IMR-90 (cell line): Measurements from ENCODE around the gene SLC25A3. TPM values are rescaled to one million over a fixed set of nuclear protein-coding genes. Genes with fewer than 3 reads are reported as not detected.
"Not testable (repeated sequence)": the region's sequence is repeated elsewhere in the genome, so short reads cannot be mapped to it uniquely, and the experiment has no call there.

Source experiments
- ATAC-seq: fragments of 200-7000 bp; cut with Tn5 transposase; 2 replicates; pipeline ENCODE4 v1.9.1; 2020; ENCODE audit warnings: low read depth, mild to moderate bottlenecking, moderate library complexity
- BruUV-seq: library from RNA; stranded (reverse); fragments of 400-500 nt; replicated peaks from 2 replicates; lab custom pipeline; 2021; lab: Mats Ljungman, UMichigan
- CTCF ChIA-PET: fragments of 300-600 bp; formaldehyde crosslinking; extraction: SDS; loops from one replicate; lab custom pipeline; 2021; ENCODE audit warnings: antibody characterized with exemption; lab: Yijun Ruan, JAX
- POLR2A ChIA-PET: fragments of 300-600 bp; sonication (Branson Sonifier 250); formaldehyde crosslinking; loops from one replicate; lab custom pipeline; 2022; ENCODE audit warnings: antibody characterized with exemption; ENCODE audit not compliant: unreplicated experiment; lab: Charles Lee
- DNase-seq: peaks from one replicate; pipeline ENCODE4 v3.0.0; 2013
- H2AFZ ChIP-seq: replicated peaks from 2 replicates; pipeline ENCODE3; 2013; ENCODE audit warnings: low read length, mild to moderate bottlenecking; ENCODE audit not compliant: poor library complexity
- H2AK5ac ChIP-seq: 2 replicates; pipeline ENCODE4 v1.6.1; 2013; ENCODE audit warnings: low read depth, low read length, inconsistent platforms
- H2AK9ac ChIP-seq: replicated peaks from 2 replicates; pipeline ENCODE3; 2013; ENCODE audit warnings: mild to moderate bottlenecking, low read depth, low read length, moderate library complexity; ENCODE audit not compliant: poor library complexity
- H2BK120ac ChIP-seq: 2 replicates; pipeline ENCODE4 v1.6.1; 2013; ENCODE audit warnings: low read depth, low read length, inconsistent platforms
- H2BK15ac ChIP-seq: 3 replicates; pipeline ENCODE4 v1.6.1; 2013; ENCODE audit warnings: low read depth, low read length, inconsistent platforms
- H2BK20ac ChIP-seq: 2 replicates; pipeline ENCODE4 v1.6.1; 2013; ENCODE audit warnings: low read depth, mild to moderate bottlenecking, inconsistent platforms, low read length, moderate library complexity
- H2BK5ac ChIP-seq: 2 replicates; pipeline ENCODE4 v1.6.1; 2013; ENCODE audit warnings: mild to moderate bottlenecking, low read depth, low read length, inconsistent platforms; ENCODE audit not compliant: poor library complexity, severe bottlenecking
- H3K14ac ChIP-seq: replicated peaks from 2 replicates; pipeline ENCODE4 v1.6.1; 2013; ENCODE audit warnings: low read depth, low read length, inconsistent platforms
- H3K18ac ChIP-seq: 2 replicates; pipeline ENCODE4 v1.6.1; 2013; ENCODE audit warnings: low read depth, low read length, control low read depth
- H3K23ac ChIP-seq: 2 replicates; pipeline ENCODE4 v1.6.1; 2013; ENCODE audit warnings: low read depth, low read length, inconsistent platforms
- H3K27ac ChIP-seq: 2 replicates; pipeline ENCODE4 v1.5.1; 2013; ENCODE audit warnings: mild to moderate bottlenecking, control low read depth, low read length; ENCODE audit not compliant: insufficient read depth
- H3K27me3 ChIP-seq: 2 replicates; pipeline ENCODE4 v1.6.1; 2013; ENCODE audit warnings: low read length; ENCODE audit not compliant: control insufficient read depth, insufficient read depth
- H3K36me3 ChIP-seq: 2 replicates; pipeline ENCODE4 v1.6.1; 2013; ENCODE audit warnings: low read length, mixed read lengths; ENCODE audit not compliant: control insufficient read depth, insufficient read depth
- H3K4ac ChIP-seq: 2 replicates; pipeline ENCODE4 v1.6.1; 2013; ENCODE audit warnings: low read depth, low read length, inconsistent platforms
- H3K4me1 ChIP-seq: 2 replicates; pipeline ENCODE4 v1.6.1; 2013; ENCODE audit warnings: low read length, mixed read lengths; ENCODE audit not compliant: control insufficient read depth, insufficient read depth
- H3K4me2 ChIP-seq: 2 replicates; pipeline ENCODE4 v1.6.1; 2013; ENCODE audit warnings: low read depth, mild to moderate bottlenecking, control low read depth, low read length, moderate library complexity
- H3K4me3 ChIP-seq: 2 replicates; pipeline ENCODE4 v1.5.1; 2013; ENCODE audit warnings: low read depth, mild to moderate bottlenecking, control low read depth, low read length, moderate library complexity; ENCODE audit not compliant: insufficient read depth
- H3K56ac ChIP-seq: 2 replicates; pipeline ENCODE4 v1.6.1; 2013; ENCODE audit warnings: low read length, inconsistent platforms; ENCODE audit not compliant: insufficient read depth; ENCODE audit errors: extremely low read depth
- H3K79me1 ChIP-seq, 2 experiments: 2 replicates each; pipeline ENCODE4 v1.6.1; 2013; ENCODE audit warnings: low read length in 2 of 2, inconsistent platforms in 1 of 2, low read depth in 1 of 2
- H3K9ac ChIP-seq: 2 replicates; pipeline ENCODE4 v1.6.1; 2013; ENCODE audit warnings: low read depth, low read length, control low read depth
- H3K9me1 ChIP-seq: 2 replicates; pipeline ENCODE4 v1.6.1; 2013; ENCODE audit warnings: low read length, inconsistent platforms; ENCODE audit not compliant: insufficient read depth
- H3K9me3 ChIP-seq: 2 replicates; pipeline ENCODE4 v1.6.1; 2013; ENCODE audit warnings: low read length; ENCODE audit not compliant: control insufficient read depth, insufficient read depth
- H4K20me1 ChIP-seq: 2 replicates; pipeline ENCODE4 v1.6.1; 2013; ENCODE audit warnings: low read length, inconsistent platforms; ENCODE audit not compliant: insufficient read depth
- H4K5ac ChIP-seq: 2 replicates; pipeline ENCODE4 v1.6.1; 2013; ENCODE audit warnings: mild to moderate bottlenecking, low read depth, low read length, control low read depth
- H4K8ac ChIP-seq, 2 experiments: 2 replicates each; pipeline ENCODE4 v1.6.1; 2013; ENCODE audit warnings: low read depth in 2 of 2, low read length in 2 of 2, control low read depth in 1 of 2, inconsistent platforms in 1 of 2
- H4K91ac ChIP-seq: 2 replicates; pipeline ENCODE4 v1.6.1; 2013; ENCODE audit warnings: low read depth, low read length, inconsistent platforms; ENCODE audit not compliant: insufficient read depth
- WGBS, 2 experiments: methylation state at CpG; one replicate each; pipeline versions ENCODE4 v1.1.5 to v1.1.7; 2013; ENCODE audit warnings: missing lambda C conversion rate in 2 of 2; ENCODE audit not compliant: insufficient read length in 1 of 2; ENCODE audit errors: extremely low coverage in 2 of 2; 5-methylcytosine and 5-hydroxymethylcytosine counted together
- dilution Hi-C: fragments of 300-500 bp; cut with HindIII; formaldehyde crosslinking; loops from one replicate; pipeline ENCODE4 v1.14.3; 2018; ENCODE audit warnings: low sequenced_read_pairs; ENCODE audit not compliant: unreplicated experiment
- in situ Hi-C: fragments of 300-500 bp; cut with MboI; formaldehyde crosslinking; loops from 3 replicates; pipeline ENCODE4 v1.14.3; 2019; ENCODE audit warnings: low sequenced_read_pairs, inconsistent platforms, mixed read lengths
- intact Hi-C: fragments of 100-400 bp; cut with micrococcal nuclease; formaldehyde crosslinking; loops from 2 replicates; pipeline ENCODE4 v1.10.0; 2022
- polyA plus RNA-seq, 3 experiments: library from polyadenylated mRNA; depleted of rRNA; stranded (reverse); fragments of >200 nt; gene quantifications; 2 replicates each; pipeline ENCODE4 v1.2.3, GENCODE V29; 2012; ENCODE audit warnings: low replicate concordance in 1 of 3
- total RNA-seq: library from RNA; depleted of rRNA; stranded (reverse); fragments of >200 nt; gene quantifications from 2 replicates; pipeline ENCODE4 v1.2.3, GENCODE V29; 2012

The SLC25A3 gene
- total and polyA plus RNA-seq, 2 of the 4 experiments (the other 2 are of a cell fraction), result 657 to 861 TPM

- WGBS, 2 experiments, result no CpG with 5 or more reads among the region's 2 CpGs
- POLR2A ChIA-PET, H2BK120ac ChIP-seq, intact Hi-C loops, H3K4ac ChIP-seq, DNase-seq, BruUV-seq, H2BK15ac ChIP-seq, H3K4me1 ChIP-seq, CTCF ChIA-PET, ATAC-seq, H3K36me3 ChIP-seq, in situ Hi-C loops, H4K91ac ChIP-seq, H3K18ac ChIP-seq, H3K79me1 ChIP-seq, H2AFZ ChIP-seq, H2BK20ac ChIP-seq, H3K9me3 ChIP-seq, H4K20me1 ChIP-seq, H3K56ac ChIP-seq, H3K9ac ChIP-seq, H2AK9ac ChIP-seq, H2BK5ac ChIP-seq, dilution Hi-C loops, H3K4me2 ChIP-seq, H4K5ac ChIP-seq, H3K27me3 ChIP-seq, H3K27ac ChIP-seq, H3K9me1 ChIP-seq, H3K4me3 ChIP-seq, H4K8ac ChIP-seq, H3K23ac ChIP-seq, H2AK5ac ChIP-seq, H3K14ac ChIP-seq: not testable (repeated sequence)
These were observed 16.7 kb upstream of the SLC25A3 start for GRCh38 chr12:98576795-98577194.
